ENCODE data around the gene NAA11. TPM values are rescaled to one million over a fixed set of nuclear protein-coding genes. Genes with fewer than 3 reads are reported as not detected.

The NAA11 gene
- total RNA-seq, 1 experiment from 2014 or later: not detected

- intact Hi-C loops (cut with micrococcal nuclease; ENCODE audit: unreplicated experiment): no loop called here
- no peaks in the 10 kb centered on the region for H3K79me2 ChIP-seq (ENCODE audit: low read depth)
- no peak overlapping the region for H2AFZ ChIP-seq
- no peaks in the 10 kb centered on the region for H3K36me3 ChIP-seq (ENCODE audit: low read depth)
- no peak for DNase-seq
- BruUV-seq (replicated peaks): no TSS peak
- no peak overlapping the region for H3K27ac ChIP-seq
- no peak overlapping the region for H3K4me3 ChIP-seq
- no peak for TF ChIP-seq CTCF (conservative IDR thresholded peaks at IDR 0.05)
- TF ChIP-seq EZH2 (IDR thresholded peaks at IDR 0.05; ENCODE audit: low read depth): no peak
- ChIA-PET POLR2A (ENCODE audit: unreplicated experiment) (no interaction called here), CTCF (no interaction called here)
- no peaks in the 10 kb centered on the region for H3K27me3 ChIP-seq (ENCODE audit: insufficient read depth, low read depth)
- H3K4me2 ChIP-seq: no peak overlapping the region
- H4K20me1 ChIP-seq (ENCODE audit: insufficient read depth): no peaks in the 10 kb centered on the region
- H3K4me1 ChIP-seq (replicated peaks; ENCODE audit: insufficient read depth): no peaks in the 10 kb centered on the region
- H3K9me2 ChIP-seq (ENCODE audit: insufficient read depth): no peaks in the 10 kb centered on the region
- no peaks in the 10 kb centered on the region for H3F3A ChIP-seq (ENCODE audit: insufficient read depth, low read depth)
- no peaks in the 10 kb centered on the region for H3K9me3 ChIP-seq (ENCODE audit: insufficient read depth, low read depth)
These were observed 33.9 kb downstream of the NAA11 start for GRCh38 chr4:79292008-79292407.

- ChIA-PET POLR2A (ENCODE audit: unreplicated experiment) (no interaction called here), CTCF (no interaction called here)
- no peaks in the 10 kb centered on the region for H3K9me2 ChIP-seq (ENCODE audit: insufficient read depth)
- no peak overlapping the region for H3K27ac ChIP-seq
- TF ChIP-seq CTCF (conservative IDR thresholded peaks at IDR 0.05) (no peak), EZH2 (IDR thresholded peaks at IDR 0.05; ENCODE audit: low read depth) (no peak)
- BruUV-seq (replicated peaks): no TSS peak
- no peaks in the 10 kb centered on the region for H3F3A ChIP-seq (ENCODE audit: insufficient read depth, low read depth)
- no peaks in the 10 kb centered on the region for H3K79me2 ChIP-seq (ENCODE audit: low read depth)
- no peaks in the 10 kb centered on the region for H3K9me3 ChIP-seq (ENCODE audit: insufficient read depth, low read depth)
- intact Hi-C loops (cut with micrococcal nuclease; ENCODE audit: unreplicated experiment): no loop called here
- no peaks in the 10 kb centered on the region for H3K36me3 ChIP-seq (ENCODE audit: low read depth)
- 0 out of 2 replicates have a peak overlapping the region, but pooled peaks have one; percentile 8 for H2AFZ ChIP-seq
- H3K4me2 ChIP-seq: no peak overlapping the region
- DNase-seq: no peak
- H3K4me1 ChIP-seq (replicated peaks; ENCODE audit: insufficient read depth): no peaks in the 10 kb centered on the region
- no peak overlapping the region for H3K4me3 ChIP-seq
- no peaks in the 10 kb centered on the region for H4K20me1 ChIP-seq (ENCODE audit: insufficient read depth)
- H3K27me3 ChIP-seq (ENCODE audit: insufficient read depth, low read depth): no peaks in the 10 kb centered on the region
These were observed 35.5 kb downstream of the NAA11 start for GRCh38 chr4:79290376-79290775.

DNA sequence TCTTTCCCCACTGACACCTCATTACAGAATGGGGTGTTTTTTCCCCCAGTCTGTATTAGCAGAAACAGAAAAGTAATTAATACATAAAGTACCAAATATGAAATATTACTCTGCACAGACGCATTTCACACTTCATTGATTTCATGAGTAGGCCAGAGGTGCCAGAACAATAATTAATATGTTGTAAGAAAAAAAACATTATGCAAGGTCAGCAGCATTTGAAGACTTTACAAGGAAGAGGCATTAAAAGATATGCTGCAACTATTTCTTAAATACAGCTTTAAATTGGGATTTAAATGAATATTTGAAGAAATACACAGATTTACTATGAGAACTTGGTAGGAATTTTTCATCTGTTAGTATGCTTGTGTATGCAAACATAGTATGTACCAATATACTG is 37.7 kb downstream of the NAA11 start:
- H3K4me1 ChIP-seq (replicated peaks; ENCODE audit: insufficient read depth): no peaks in the 10 kb centered on the region
- TF ChIP-seq EZH2 (IDR thresholded peaks at IDR 0.05; ENCODE audit: low read depth) (no peak), CTCF (conservative IDR thresholded peaks at IDR 0.05) (no peak)
- no peaks in the 10 kb centered on the region for H3K9me2 ChIP-seq (ENCODE audit: insufficient read depth)
- no peak overlapping the region for H2AFZ ChIP-seq
- DNase-seq: no peak
- intact Hi-C loops (cut with micrococcal nuclease; ENCODE audit: unreplicated experiment): no loop called here
- ChIA-PET POLR2A (ENCODE audit: unreplicated experiment) (no interaction called here), CTCF (no interaction called here)
- H3K36me3 ChIP-seq (ENCODE audit: low read depth): no peaks in the 10 kb centered on the region
- H3K27ac ChIP-seq: no peak overlapping the region
- H3K9me3 ChIP-seq (ENCODE audit: insufficient read depth, low read depth): no peaks in the 10 kb centered on the region
- H3K4me2 ChIP-seq: no peak overlapping the region
- BruUV-seq (replicated peaks): no TSS peak
- no peaks in the 10 kb centered on the region for H3F3A ChIP-seq (ENCODE audit: insufficient read depth, low read depth)
- no peaks in the 10 kb centered on the region for H3K27me3 ChIP-seq (ENCODE audit: insufficient read depth, low read depth)
- H3K4me3 ChIP-seq: no peak overlapping the region
- no peaks in the 10 kb centered on the region for H3K79me2 ChIP-seq (ENCODE audit: low read depth)
- H4K20me1 ChIP-seq (ENCODE audit: insufficient read depth): no peaks in the 10 kb centered on the region

All from PC-9 (cell line).